ENCODE measurements around the gene SPINDOC. TPM values are rescaled to one million over a fixed set of nuclear protein-coding genes. Genes with fewer than 3 reads are reported as not detected.

Gene SPINDOC
- total and polyA plus RNA-seq, 9 of the 15 experiments (the other 6 are each of a cell fraction or from before 2014, with no cell fraction given) = 0.70 to 36.3 (median 19.6) TPM

DNA sequence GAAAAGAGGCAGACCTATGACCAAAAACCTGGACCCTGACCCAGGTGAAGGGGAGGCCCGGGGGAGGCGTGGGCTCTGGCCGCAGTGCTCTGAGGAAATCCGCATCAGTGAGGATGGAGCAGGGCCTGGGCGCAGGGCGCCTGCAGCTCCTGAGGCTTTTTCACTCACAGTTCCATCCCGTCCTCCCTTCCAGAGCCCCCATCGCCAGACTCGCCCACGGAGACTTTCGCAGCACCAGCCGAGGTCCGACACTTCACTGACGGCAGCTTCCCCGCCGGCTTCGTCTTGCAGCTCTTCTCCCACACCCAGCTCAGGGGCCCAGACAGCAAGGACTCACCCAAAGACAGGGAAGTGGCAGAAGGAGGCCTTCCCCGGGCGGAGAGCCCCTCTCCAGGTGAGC, 5.4 kb downstream of the SPINDOC start:
- Histone ChIP-seq H2AFZ (ENCODE audit: low read depth, low read length) (no peak overlapping the region), H3K79me2 (ENCODE audit: control insufficient read depth, insufficient read depth, low read length) (peaks cover 32% of the 10 kb centered on the region), H3K4me2 (ENCODE audit: insufficient read depth, low read length) (no peak overlapping the region), H3K27me3 (ENCODE audit: control insufficient read depth in 2 of 2, insufficient read depth in 2 of 2, low read length in 2 of 2) (no peaks in the 10 kb centered on the region), H3K27ac (ENCODE audit: extremely low read depth, low read depth, low read length) (no peak overlapping the region), H3K9me3 (replicated peaks; ENCODE audit: control insufficient read depth, insufficient read depth, low read depth, low read length) (no peaks in the 10 kb centered on the region), H3K4me1 (replicated peaks in 1 of 2; ENCODE audit: control insufficient read depth in 2 of 2, insufficient read depth in 2 of 2, low read length in 2 of 2) (peaks cover 14 to 15% of the 10 kb centered on the region in 2 experiments), H4K20me1 (replicated peaks; ENCODE audit: control insufficient read depth, insufficient read depth, low read length) (peaks cover 13% of the 10 kb centered on the region; the same call in 1 of the 2 replicates), H3K4me3 (no peak overlapping the region), H3K36me3 (ENCODE audit: control insufficient read depth, insufficient read depth, low read length) (peaks cover 81% of the 10 kb centered on the region), H3K9ac (ENCODE audit: insufficient read depth in 1 of 2, low read depth in 2 of 2, low read length in 2 of 2) (no peak overlapping the region), H3K9me1 (ENCODE audit: control insufficient read depth, insufficient read depth, low read length) (peaks cover 2% of the 10 kb centered on the region)
- ATAC-seq (no peak), FAIRE-seq (no peak), DNase-seq (ENCODE audit: extremely low read depth in 1 of 4, low spot score in 3 of 4) (no peak)
- CTCF ChIA-PET (ENCODE audit: low intra/inter-chr PET ratio) = no interaction called here
- WGBS (ENCODE audit: insufficient coverage, low coverage, missing lambda C conversion rate) = 95% methylated on average over 10 of the region's 19 CpGs
- no TSS peak for BruUV-seq (replicated peaks)
- intact Hi-C loops (cut with micrococcal nuclease) = no loop called here
- in situ Hi-C loops (cut with MboI) = no loop called here
- POLR2A ChIA-PET = interaction anchor here (0.9 kb wide), 1 partner anchor 10 kb away, joined by 3 read pairs; no protein-coding TSS in a partner anchor
- TF ChIP-seq OTX1 (CRISPR knock-in tag; IDR thresholded peaks at IDR 0.05) (no peak), BRD4 (IDR thresholded peaks at IDR 0.05) (no peak), SMC3 (conservative IDR thresholded peaks at IDR 0.05; ENCODE audit: insufficient read depth, low read depth, low read length) (no peak), ZC3H8 (IDR thresholded peaks at IDR 0.05) (no peak), KDM2B (CRISPR knock-in tag; IDR thresholded peaks at IDR 0.05) (no peak), RBM15 (IDR thresholded peaks at IDR 0.05; ENCODE audit: insufficient read depth, low read length) (no peak), JUN (IDR thresholded peaks at IDR 0.05; ENCODE audit: borderline replicate concordance, low read depth, low read length) (no peak), JUN (CRISPR knock-in tag; IDR thresholded peaks at IDR 0.05; ENCODE audit: borderline replicate concordance) (no peak), GABPA (tag; conservative IDR thresholded peaks at IDR 0.05; ENCODE audit: low read depth) (no peak), ZFPM2 (CRISPR knock-in tag; IDR thresholded peaks at IDR 0.05) (no peak), IFI16 (CRISPR knock-in tag; IDR thresholded peaks at IDR 0.05) (no peak), SP1 (CRISPR knock-in tag; IDR thresholded peaks at IDR 0.05) (no peak)
- TF ChIP-seq, protein P1, sequence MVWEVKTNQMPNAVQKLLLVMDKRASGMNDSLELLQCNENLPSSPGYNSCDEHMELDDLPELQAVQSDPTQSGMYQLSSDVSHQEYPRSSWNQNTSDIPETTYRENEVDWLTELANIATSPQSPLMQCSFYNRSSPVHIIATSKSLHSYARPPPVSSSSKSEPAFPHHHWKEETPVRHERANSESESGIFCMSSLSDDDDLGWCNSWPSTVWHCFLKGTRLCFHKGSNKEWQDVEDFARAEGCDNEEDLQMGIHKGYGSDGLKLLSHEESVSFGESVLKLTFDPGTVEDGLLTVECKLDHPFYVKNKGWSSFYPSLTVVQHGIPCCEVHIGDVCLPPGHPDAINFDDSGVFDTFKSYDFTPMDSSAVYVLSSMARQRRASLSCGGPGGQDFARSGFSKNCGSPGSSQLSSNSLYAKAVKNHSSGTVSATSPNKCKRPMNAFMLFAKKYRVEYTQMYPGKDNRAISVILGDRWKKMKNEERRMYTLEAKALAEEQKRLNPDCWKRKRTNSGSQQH (CRISPR knock-in tag; IDR thresholded peaks at IDR 0.05) = no peak
- TF ChIP-seq, protein P2, sequence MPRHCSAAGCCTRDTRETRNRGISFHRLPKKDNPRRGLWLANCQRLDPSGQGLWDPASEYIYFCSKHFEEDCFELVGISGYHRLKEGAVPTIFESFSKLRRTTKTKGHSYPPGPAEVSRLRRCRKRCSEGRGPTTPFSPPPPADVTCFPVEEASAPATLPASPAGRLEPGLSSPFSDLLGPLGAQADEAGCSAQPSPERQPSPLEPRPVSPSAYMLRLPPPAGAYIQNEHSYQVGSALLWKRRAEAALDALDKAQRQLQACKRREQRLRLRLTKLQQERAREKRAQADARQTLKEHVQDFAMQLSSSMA (CRISPR knock-in tag; IDR thresholded peaks at IDR 0.05) = no peak
- TF ChIP-seq, protein P3, sequence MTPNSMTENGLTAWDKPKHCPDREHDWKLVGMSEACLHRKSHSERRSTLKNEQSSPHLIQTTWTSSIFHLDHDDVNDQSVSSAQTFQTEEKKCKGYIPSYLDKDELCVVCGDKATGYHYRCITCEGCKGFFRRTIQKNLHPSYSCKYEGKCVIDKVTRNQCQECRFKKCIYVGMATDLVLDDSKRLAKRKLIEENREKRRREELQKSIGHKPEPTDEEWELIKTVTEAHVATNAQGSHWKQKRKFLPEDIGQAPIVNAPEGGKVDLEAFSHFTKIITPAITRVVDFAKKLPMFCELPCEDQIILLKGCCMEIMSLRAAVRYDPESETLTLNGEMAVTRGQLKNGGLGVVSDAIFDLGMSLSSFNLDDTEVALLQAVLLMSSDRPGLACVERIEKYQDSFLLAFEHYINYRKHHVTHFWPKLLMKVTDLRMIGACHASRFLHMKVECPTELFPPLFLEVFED (CRISPR knock-in tag; conservative IDR thresholded peaks at IDR 0.05) = no peak
- TF ChIP-seq, protein P4, sequence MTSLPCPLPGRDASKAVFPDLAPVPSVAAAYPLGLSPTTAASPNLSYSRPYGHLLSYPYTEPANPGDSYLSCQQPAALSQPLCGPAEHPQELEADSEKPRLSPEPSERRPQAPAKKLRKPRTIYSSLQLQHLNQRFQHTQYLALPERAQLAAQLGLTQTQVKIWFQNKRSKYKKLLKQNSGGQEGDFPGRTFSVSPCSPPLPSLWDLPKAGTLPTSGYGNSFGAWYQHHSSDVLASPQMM (CRISPR knock-in tag; IDR thresholded peaks at IDR 0.05) = no peak
- TF ChIP-seq, protein P5, sequence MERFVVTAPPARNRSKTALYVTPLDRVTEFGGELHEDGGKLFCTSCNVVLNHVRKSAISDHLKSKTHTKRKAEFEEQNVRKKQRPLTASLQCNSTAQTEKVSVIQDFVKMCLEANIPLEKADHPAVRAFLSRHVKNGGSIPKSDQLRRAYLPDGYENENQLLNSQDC (CRISPR knock-in tag; IDR thresholded peaks at IDR 0.05) = no peak
- TF ChIP-seq, protein P6, sequence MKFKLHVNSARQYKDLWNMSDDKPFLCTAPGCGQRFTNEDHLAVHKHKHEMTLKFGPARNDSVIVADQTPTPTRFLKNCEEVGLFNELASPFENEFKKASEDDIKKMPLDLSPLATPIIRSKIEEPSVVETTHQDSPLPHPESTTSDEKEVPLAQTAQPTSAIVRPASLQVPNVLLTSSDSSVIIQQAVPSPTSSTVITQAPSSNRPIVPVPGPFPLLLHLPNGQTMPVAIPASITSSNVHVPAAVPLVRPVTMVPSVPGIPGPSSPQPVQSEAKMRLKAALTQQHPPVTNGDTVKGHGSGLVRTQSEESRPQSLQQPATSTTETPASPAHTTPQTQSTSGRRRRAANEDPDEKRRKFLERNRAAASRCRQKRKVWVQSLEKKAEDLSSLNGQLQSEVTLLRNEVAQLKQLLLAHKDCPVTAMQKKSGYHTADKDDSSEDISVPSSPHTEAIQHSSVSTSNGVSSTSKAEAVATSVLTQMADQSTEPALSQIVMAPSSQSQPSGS (CRISPR knock-in tag; IDR thresholded peaks at IDR 0.05) = no peak

Data from K562 (cell line).